T-helper 1 cell treated with Interleukin-12 subunit alpha and Interleukin-12 subunit beta and Interleukin-4 antibody, amounts not matched to agents 30 μg/mL and 1 μg/mL, for 36 hours (primary cell): ENCODE measurements around the gene SND1.
"Not testable (repeated sequence)": the region's sequence is repeated elsewhere in the genome, so short reads cannot be mapped to it uniquely, and the experiment has no call there.

Experiments
- H3K27ac Mint-ChIP-seq: one replicate; pipeline ENCODE4 v1.8.0; 2021; ENCODE audit warnings: mild to moderate bottlenecking, mixed read lengths
- H3K27me3 Mint-ChIP-seq: one replicate; pipeline ENCODE4 v1.8.0; 2021; ENCODE audit warnings: low read depth, mixed read lengths
- H3K36me3 Mint-ChIP-seq: one replicate; pipeline ENCODE4 v1.8.0; 2021; ENCODE audit warnings: low read depth, mixed read lengths
- H3K4me1 Mint-ChIP-seq: one replicate; pipeline ENCODE4 v1.8.0; 2021; ENCODE audit warnings: low read depth, mixed read lengths
- H3K4me3 Mint-ChIP-seq: one replicate; pipeline ENCODE4 v1.8.0; 2021; ENCODE audit warnings: mild to moderate bottlenecking, moderate library complexity, mixed read lengths
- H3K9me3 Mint-ChIP-seq: one replicate; pipeline ENCODE4 v1.8.0; 2021; ENCODE audit warnings: mixed read lengths

SND1 gene

DNA sequence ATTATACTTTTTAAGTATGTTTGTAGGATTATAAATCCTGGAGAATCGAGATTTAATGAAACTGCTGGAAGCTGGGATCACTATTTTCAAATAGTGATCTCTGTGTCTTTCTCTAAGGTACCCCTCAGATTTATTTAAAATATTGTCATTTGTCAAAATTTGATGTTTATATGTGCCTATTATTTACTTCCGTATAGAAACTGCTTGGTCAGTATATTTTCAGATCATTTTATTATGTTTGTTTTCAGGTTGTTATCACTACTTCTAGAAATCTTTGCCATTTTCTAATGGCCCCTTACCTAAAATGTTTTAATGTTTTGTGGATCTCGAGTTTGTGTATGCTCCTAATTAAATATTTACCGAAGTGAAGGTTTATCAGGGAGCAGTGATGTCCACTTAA, 183.7 kb downstream of the SND1 start:
- Mint-ChIP-seq H3K4me1 (peaks cover 3% of the 10 kb centered on the region), H3K9me3 (peaks cover 7% of the 10 kb centered on the region), H3K27ac (no peak overlapping the region), H3K36me3 (peaks cover 21% of the 10 kb centered on the region), H3K4me3 (no peak overlapping the region), H3K27me3 (no peaks in the 10 kb centered on the region)

DNA sequence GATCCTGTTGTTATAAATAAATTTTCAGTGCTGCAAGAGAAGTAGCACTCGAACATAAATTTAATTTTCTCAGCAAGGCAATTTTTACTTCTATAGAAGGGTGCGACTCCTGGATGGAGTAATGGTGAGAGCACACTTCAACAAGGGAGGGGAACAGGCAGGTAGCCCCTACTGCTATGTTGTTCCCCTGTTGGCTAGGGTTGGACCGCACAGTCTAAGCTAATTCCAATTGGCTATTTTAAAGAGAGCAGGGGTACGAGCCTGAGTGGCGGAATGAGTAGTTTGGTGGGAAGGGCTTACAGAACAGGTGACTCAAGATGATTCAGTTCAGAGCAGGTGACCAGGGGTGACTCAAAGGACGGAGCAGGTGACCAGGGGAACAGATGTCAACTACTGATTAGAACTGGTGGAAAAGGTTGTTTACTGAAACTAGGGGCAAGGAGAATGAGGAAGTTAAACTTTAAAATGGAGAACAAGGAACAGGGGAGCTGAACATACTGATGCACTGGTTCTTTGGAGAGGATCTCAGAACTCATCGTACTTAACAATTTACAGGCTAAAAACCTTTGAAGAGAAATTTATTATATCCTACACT, 185.9 kb downstream of the SND1 start:
- not testable (repeated sequence) for H3K4me1 Mint-ChIP-seq, H3K27me3 Mint-ChIP-seq, H3K27ac Mint-ChIP-seq, H3K4me3 Mint-ChIP-seq, H3K9me3 Mint-ChIP-seq
- peaks cover 18% of the 10 kb centered on the region for H3K36me3 Mint-ChIP-seq

DNA sequence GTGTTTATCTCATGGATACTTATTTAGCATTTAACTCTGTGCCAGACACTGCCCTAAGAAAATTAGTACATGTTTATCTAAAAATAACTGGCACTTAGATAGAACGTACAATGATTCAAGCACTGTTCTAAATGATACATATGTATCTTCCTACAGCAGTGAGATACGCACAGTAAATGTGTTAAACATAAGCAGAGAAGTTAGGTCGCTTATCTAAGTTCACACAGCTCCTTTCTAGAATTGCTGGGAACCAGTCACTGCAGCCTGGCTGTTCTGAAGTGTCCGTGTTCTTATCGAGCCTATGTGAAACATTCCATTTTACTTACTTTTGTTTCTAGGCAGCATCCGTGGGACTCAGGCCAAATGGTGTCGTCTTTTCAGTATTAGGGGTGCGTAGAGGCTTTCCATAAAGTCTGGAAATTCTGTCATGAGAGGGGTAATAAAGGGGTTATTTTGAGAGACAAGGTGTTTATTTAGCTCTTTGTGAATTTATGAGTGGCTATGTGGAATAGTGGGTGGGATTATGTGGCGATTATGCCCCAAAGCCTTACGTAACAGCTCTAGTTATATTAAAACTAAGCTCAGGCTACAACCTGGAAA, 186.9 kb downstream of the SND1 start:
- peaks cover 7% of the 10 kb centered on the region for H3K9me3 Mint-ChIP-seq
- peaks cover 4% of the 10 kb centered on the region for H3K4me1 Mint-ChIP-seq
- H3K27ac Mint-ChIP-seq: no peak overlapping the region
- H3K27me3 Mint-ChIP-seq: no peaks in the 10 kb centered on the region
- H3K36me3 Mint-ChIP-seq: peaks cover 22% of the 10 kb centered on the region
- no peak overlapping the region for H3K4me3 Mint-ChIP-seq

DNA sequence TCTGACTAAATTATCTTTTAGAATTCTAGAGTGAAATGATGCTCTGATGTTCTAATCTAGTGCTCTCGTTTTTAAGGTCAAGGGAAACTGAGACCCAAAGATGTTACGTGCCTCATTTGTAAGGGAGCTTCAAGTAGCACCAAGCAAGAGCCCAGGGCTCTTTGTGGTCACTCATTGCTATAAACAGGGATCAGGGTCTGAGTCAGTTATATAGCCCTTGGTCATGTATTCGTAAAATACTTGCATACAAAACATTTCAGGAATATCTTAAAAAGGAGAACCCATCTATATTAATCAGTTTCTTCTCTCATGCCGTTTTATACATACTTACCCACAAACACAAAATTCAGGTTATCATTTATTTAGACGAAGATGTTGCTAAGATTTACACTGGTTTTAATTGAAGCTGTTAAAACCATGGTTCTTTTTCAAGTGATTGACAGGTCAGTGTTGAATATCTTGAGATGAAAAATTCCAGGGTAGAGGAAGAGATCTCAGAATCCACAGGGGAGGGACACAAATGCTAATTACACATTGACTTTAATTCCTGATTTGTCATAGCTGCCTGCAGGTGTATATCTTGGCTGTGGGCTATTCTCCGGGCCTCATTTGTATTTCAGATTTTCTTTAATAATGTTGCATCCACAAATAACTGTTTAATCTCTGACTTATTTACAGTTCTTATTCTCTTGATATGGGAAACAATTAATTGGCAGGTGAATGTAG, 188.4 kb downstream of the SND1 start:
- H3K4me1 Mint-ChIP-seq: peaks cover 6% of the 10 kb centered on the region
- no peaks in the 10 kb centered on the region for H3K27me3 Mint-ChIP-seq
- H3K27ac Mint-ChIP-seq: no peak overlapping the region
- peaks cover 7% of the 10 kb centered on the region for H3K9me3 Mint-ChIP-seq
- no peak overlapping the region for H3K4me3 Mint-ChIP-seq
- H3K36me3 Mint-ChIP-seq: peaks cover 25% of the 10 kb centered on the region

DNA sequence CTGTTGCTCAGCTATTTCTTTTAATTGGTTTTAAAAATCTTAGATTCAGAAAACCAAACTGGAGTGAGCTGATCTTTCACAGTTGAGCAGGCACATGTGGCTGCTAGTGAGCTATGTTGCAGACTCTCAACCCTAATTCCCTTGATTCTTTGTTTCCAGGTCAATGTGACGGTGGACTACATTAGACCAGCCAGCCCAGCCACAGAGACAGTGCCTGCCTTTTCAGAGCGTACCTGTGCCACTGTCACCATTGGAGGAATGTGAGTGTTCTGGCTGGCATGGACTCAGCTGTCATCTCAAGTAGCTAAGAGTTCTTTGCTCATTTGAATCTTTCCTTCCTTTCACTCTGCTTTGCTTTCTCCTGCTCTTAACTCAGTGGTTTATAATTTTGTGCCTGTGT, 192.2 kb downstream of the SND1 start:
- H3K27ac Mint-ChIP-seq: no peak overlapping the region
- H3K27me3 Mint-ChIP-seq: no peaks in the 10 kb centered on the region
- no peak overlapping the region for H3K4me3 Mint-ChIP-seq
- H3K36me3 Mint-ChIP-seq: peaks cover 22% of the 10 kb centered on the region
- peaks cover 11% of the 10 kb centered on the region for H3K4me1 Mint-ChIP-seq
- no peaks in the 10 kb centered on the region for H3K9me3 Mint-ChIP-seq

DNA sequence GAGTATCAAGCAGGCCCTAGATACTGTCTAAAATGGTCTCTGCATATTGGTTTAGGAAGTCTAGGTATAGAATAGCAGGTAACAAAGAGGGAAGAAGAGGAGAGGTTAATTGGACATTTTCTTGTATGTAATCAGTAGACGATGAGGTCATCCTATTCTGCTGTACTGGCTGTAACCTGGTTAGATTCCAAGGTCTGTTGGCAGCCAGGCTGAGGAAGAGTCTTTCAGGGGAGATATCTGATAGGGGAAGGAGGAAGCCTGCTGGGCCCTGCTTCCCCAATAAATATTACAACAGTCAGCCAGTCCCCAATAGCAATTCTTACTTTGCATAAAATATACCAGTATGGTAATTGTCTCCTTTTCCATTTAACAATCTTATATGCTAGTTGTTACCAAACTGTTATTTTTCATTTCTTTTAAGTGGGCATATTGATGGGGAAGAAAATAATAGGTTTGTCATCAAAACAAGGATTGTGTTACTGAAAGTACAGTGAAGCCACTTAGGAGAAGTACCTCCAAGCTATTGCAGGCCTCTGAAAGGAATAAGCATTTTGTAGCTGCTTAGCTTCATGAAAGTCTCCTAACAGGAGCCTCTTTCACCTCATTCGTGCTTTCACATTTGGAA, 192.8 kb downstream of the SND1 start:
- H3K4me3 Mint-ChIP-seq: no peak overlapping the region
- H3K27ac Mint-ChIP-seq: no peak overlapping the region
- H3K27me3 Mint-ChIP-seq: no peaks in the 10 kb centered on the region
- no peaks in the 10 kb centered on the region for H3K9me3 Mint-ChIP-seq
- peaks cover 16% of the 10 kb centered on the region for H3K4me1 Mint-ChIP-seq
- H3K36me3 Mint-ChIP-seq: peaks cover 28% of the 10 kb centered on the region

DNA sequence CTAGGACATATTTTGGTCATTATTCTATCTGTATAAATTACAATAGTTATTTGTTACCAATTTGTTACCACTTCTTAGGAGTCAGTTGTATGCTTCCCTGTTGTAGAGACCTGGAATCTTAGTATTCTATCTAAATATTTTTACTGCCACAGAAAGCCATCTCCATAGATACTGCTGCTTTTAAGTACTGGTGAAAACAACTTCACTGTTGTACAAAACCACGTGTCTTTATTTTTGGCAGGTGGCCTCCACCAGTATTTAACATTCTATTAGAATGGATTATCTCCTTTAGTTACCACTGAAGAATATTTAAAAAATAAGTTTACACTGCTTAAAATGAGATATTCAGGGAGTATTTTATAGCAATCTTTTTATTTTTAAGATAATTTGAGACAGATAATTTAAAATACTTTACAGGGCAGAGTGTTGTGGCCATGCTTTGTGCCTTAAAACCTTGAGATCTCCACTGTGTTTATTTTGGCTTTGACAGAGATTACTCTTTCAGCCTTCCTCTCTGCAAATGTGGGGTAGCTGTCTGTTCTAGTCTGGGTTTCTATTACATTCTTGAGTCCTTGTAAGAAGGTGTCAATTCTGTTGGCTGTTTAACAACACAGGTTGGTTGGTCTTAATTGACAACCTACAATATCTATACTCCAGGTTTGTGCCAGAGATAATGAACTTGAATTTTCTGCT, 193.7 kb downstream of the SND1 start:
- H3K4me1 Mint-ChIP-seq: peaks cover 22% of the 10 kb centered on the region
- H3K36me3 Mint-ChIP-seq: peaks cover 37% of the 10 kb centered on the region

DNA sequence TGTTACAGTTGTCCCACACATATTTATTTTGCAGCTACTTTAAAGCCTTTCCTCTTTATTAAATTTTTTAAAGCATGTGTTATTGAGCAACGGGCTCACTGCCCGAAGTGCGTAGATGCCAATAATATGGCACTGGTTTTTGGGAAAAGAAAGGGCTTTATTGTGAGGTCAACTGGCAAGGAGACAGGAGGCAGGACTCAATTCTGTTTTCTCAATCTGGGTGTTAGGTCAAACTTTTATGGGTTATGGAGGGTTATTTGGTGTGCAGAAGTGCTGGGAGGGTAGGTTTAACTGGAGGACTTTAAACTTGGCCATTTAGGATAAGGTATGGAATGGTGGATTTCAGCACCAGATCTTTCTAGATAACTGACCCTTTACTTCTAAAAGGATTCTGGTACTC, 195.6 kb downstream of the SND1 start:
- peaks cover 23% of the 10 kb centered on the region for H3K4me1 Mint-ChIP-seq
- H3K4me3 Mint-ChIP-seq: no peak overlapping the region
- H3K9me3 Mint-ChIP-seq: no peaks in the 10 kb centered on the region
- no peaks in the 10 kb centered on the region for H3K27me3 Mint-ChIP-seq
- H3K27ac Mint-ChIP-seq: no peak overlapping the region
- peaks cover 42% of the 10 kb centered on the region for H3K36me3 Mint-ChIP-seq

More for the DNA sequence above, 193.7 kb downstream of the SND1 start:
- no peak overlapping the region for H3K4me3 Mint-ChIP-seq
- H3K9me3 Mint-ChIP-seq: no peaks in the 10 kb centered on the region
- no peaks in the 10 kb centered on the region for H3K27me3 Mint-ChIP-seq
- H3K27ac Mint-ChIP-seq: no peak overlapping the region

DNA sequence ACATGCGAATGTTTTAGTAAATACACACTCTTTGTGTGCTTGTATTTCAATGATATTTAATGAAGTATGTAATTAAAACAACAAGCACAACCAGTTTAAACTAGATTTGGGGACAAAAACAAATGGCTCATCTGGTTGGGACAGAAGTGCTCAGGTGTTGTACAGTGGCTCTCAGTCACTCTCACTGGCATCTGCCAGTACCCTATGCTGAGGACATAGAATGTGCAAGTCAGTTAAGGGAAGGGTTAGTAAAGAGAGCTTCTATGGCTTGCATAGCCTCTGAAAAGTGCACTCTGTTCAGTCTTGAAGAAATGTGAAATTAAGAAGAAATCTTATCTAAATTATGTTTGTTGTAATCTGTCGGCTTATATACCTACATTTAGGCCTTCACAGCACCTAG, 196.2 kb downstream of the SND1 start:
- H3K27me3 Mint-ChIP-seq: no peaks in the 10 kb centered on the region
- peaks cover 23% of the 10 kb centered on the region for H3K4me1 Mint-ChIP-seq
- H3K9me3 Mint-ChIP-seq: no peaks in the 10 kb centered on the region
- no peak overlapping the region for H3K27ac Mint-ChIP-seq
- H3K36me3 Mint-ChIP-seq: peaks cover 41% of the 10 kb centered on the region
- H3K4me3 Mint-ChIP-seq: no peak overlapping the region

DNA sequence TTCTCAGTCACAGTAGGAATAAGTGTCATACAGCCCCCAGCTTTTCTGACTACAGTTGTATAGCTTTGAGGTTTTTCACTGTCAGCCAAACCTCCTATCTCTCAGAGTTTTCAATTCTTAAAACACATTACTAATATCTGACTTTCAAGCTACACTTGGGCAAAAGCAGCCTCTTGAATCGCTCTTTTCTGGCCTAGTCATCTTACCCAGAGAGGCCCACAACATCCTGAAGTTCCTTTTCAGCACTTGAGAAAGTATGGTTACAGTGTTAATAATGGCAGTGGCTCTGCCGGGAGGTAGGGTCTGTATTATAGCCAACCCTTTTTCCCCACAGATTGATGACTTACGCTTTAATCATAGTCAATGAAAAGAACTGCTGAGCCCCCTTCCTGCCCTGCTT, 198.2 kb downstream of the SND1 start:
- Mint-ChIP-seq H3K27me3 (peaks cover 7% of the 10 kb centered on the region), H3K36me3 (peaks cover 36% of the 10 kb centered on the region), H3K4me3 (no peak overlapping the region), H3K9me3 (no peaks in the 10 kb centered on the region), H3K27ac (no peak overlapping the region), H3K4me1 (peaks cover 23% of the 10 kb centered on the region)

DNA sequence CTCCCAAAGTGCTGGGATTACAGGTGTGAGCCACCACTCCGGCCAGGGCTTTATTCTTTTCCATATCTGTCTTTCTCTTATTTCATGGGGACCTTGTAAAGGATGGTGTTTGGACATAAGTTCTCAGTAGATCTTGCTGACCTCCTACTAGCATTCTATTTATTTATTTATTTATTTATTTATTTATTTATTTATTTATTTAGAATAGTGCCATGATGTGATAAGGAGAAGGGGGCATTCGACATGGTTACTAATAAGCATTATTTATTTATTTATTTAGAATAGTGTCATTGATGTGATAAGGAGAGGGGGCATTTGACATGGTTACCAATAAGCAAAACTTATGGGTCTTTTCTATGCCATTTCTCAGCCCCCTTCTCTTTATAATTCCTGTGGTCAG, 202.4 kb downstream of the SND1 start:
- Mint-ChIP-seq H3K36me3 (peaks cover 36% of the 10 kb centered on the region), H3K27me3 (peaks cover 21% of the 10 kb centered on the region), H3K9me3 (no peaks in the 10 kb centered on the region), H3K4me3 (no peak overlapping the region), H3K4me1 (peaks cover 41% of the 10 kb centered on the region), H3K27ac (no peak overlapping the region)

DNA sequence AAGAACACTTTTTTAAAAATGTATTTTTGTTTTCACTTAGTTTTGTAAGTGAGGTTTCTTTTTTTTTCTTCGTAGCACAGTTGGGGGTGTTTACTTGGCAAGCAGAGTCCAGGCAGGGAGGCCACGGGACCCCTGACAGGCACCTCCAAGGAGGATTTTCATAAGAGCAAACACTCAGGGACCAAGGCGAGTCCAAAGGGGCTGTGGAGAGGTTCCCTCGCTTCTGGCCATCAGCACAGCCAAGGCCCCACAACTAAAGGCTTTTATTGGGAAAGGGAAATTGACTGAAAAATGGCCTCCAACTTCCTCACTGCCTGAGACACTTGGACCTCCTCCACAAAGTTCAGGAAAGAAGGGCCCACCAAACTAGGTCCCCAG, 205.5 kb downstream of the SND1 start:
- Mint-ChIP-seq H3K27ac (no peak overlapping the region), H3K4me3 (no peak overlapping the region), H3K9me3 (no peaks in the 10 kb centered on the region), H3K4me1 (peaks cover 40% of the 10 kb centered on the region), H3K27me3 (peaks cover 26% of the 10 kb centered on the region), H3K36me3 (peaks cover 21% of the 10 kb centered on the region)

DNA sequence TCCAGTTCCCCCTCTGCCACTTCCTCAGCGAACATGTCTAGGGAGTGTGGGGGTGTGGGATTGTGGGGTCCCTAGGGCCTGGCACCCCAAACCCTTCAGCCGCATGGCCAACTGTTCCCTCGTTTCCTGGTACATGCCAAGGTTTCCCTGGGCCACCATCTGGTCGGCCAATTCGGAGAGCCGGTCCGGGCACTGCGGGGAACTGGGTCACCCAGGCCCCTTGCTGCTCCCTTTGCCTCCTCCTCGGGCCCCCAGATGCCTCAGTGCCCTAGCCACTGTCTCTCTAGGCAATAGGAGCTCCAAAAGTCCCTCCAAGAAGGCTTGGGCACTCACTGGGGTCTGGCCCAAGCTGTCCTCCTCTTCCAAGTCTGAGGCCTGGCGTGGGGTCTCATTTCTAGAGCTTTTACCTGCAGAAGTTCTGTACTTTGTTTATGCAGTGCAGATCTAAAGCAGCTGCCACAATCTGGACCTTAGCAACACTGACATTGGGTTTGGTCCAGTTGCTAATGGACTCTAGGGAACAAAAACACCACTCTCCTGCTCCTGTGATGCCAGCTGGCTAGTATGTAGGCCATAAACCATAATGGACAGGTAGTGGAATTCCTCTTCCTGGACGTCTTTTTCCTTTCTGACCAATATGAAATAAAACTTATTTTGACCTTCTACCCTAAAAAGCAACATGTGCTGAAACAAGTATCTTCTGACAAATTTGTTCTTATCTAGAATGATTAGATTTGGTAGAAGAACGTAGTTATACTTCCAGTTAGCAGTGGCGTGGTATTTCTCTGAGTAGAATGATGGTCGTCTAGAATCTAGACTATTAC, 206.3 kb downstream of the SND1 start:
- no peak overlapping the region for H3K4me3 Mint-ChIP-seq
- H3K27ac Mint-ChIP-seq: no peak overlapping the region
- H3K9me3 Mint-ChIP-seq: no peaks in the 10 kb centered on the region
- peaks cover 21% of the 10 kb centered on the region for H3K36me3 Mint-ChIP-seq
- peaks cover 26% of the 10 kb centered on the region for H3K27me3 Mint-ChIP-seq
- peaks cover 40% of the 10 kb centered on the region for H3K4me1 Mint-ChIP-seq

DNA sequence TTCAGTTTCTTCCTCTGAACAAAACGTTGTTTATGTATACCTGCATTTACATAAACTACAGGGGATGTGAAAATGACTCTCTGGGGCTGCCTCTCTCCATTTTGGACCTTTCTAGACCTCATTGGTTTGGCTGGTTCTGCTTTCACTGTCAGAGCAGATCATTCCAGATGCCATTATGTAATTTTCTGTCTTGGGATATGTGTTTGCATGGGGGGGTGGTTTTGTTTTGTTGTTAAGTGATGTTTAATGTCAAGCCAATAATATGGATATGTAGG, 206.9 kb downstream of the SND1 start:
- H3K4me3 Mint-ChIP-seq: no peak overlapping the region
- H3K36me3 Mint-ChIP-seq: peaks cover 20% of the 10 kb centered on the region
- peaks cover 24% of the 10 kb centered on the region for H3K27me3 Mint-ChIP-seq
- H3K9me3 Mint-ChIP-seq: no peaks in the 10 kb centered on the region
- peak overlapping the region; percentile 23 for H3K27ac Mint-ChIP-seq
- H3K4me1 Mint-ChIP-seq: peaks cover 39% of the 10 kb centered on the region
